Fibroblast of lung (primary cell): ENCODE results near the gene KCNT2. TPM values are rescaled to one million over a fixed set of nuclear protein-coding genes. Genes with fewer than 3 reads are reported as not detected.

Experiments used
- DNase-seq, 2 donors: peaks; one replicate each; pipeline versions ENCODE4 v3.0.0 to v3.0.0-alpha.2; 2010; ENCODE audit warnings: low read depth in 2 of 2
- H2AFZ ChIP-seq: 2 replicates; pipeline ENCODE4 v1.5.1; 2012; ENCODE audit warnings: low read length, control low read depth, inconsistent platforms
- H3K27ac ChIP-seq: 2 replicates; pipeline ENCODE4 v1.5.1; 2011; ENCODE audit warnings: low read length, control low read depth; ENCODE audit not compliant: insufficient read depth
- H3K27me3 ChIP-seq: 2 replicates; pipeline ENCODE4 v1.5.1; 2011; ENCODE audit warnings: mild to moderate bottlenecking, low read length; ENCODE audit not compliant: control insufficient read depth, insufficient read depth
- H3K36me3 ChIP-seq: 2 replicates; pipeline ENCODE4 v1.5.1; 2011; ENCODE audit warnings: low read length; ENCODE audit not compliant: control insufficient read depth, insufficient read depth
- H3K4me1 ChIP-seq: 2 replicates; pipeline ENCODE4 v1.5.1; 2011; ENCODE audit warnings: low read length; ENCODE audit not compliant: control insufficient read depth, insufficient read depth; ENCODE audit errors: extremely low read depth
- H3K4me2 ChIP-seq: 2 replicates; pipeline ENCODE4 v1.5.1; 2011; ENCODE audit warnings: low read length, control low read depth; ENCODE audit not compliant: insufficient read depth; ENCODE audit errors: extremely low read depth
- H3K4me3 ChIP-seq, 4 experiments: fragments of 200-600 bp in 1 of 4; sonication (generic) in 1 of 4; replicated peaks in 1 of 4; 2 replicates each; pipeline ENCODE4 v1.5.1; 2011 to 2016; ENCODE audit warnings: low read length in 4 of 4, low read depth in 3 of 4, mild to moderate bottlenecking in 3 of 4, control low read depth in 2 of 4, inconsistent platforms in 1 of 4, mixed read lengths in 1 of 4; ENCODE audit not compliant: insufficient read depth in 1 of 4; ENCODE audit errors: control extremely low read depth in 1 of 4
- H3K79me2 ChIP-seq: 2 replicates; pipeline ENCODE4 v1.5.1; 2012; ENCODE audit warnings: mild to moderate bottlenecking, low read length, inconsistent platforms; ENCODE audit not compliant: control insufficient read depth, insufficient read depth
- H3K9ac ChIP-seq: 2 replicates; pipeline ENCODE4 v1.5.1; 2011; ENCODE audit warnings: mild to moderate bottlenecking, low read length, control low read depth; ENCODE audit not compliant: insufficient read depth
- H3K9me3 ChIP-seq: 2 replicates; pipeline ENCODE4 v1.5.1; 2012; ENCODE audit warnings: low read depth, low read length; ENCODE audit not compliant: control insufficient read depth, insufficient read depth
- H4K20me1 ChIP-seq: 2 replicates; pipeline ENCODE4 v1.5.1; 2011; ENCODE audit warnings: low read length; ENCODE audit not compliant: control insufficient read depth, insufficient read depth; ENCODE audit errors: extremely low read depth
- CTCF ChIP-seq, 2 donors: IDR thresholded peaks in 1 of 2; conservative IDR thresholded peaks in 1 of 2; 1 replicate in 1 of 2; 2 replicates in 1 of 2; pipeline ENCODE4 v1.5.1; 2011 to 2012; ENCODE audit warnings: low read length in 2 of 2, control low read depth in 1 of 2, inconsistent platforms in 1 of 2, low read depth in 1 of 2, mild to moderate bottlenecking in 1 of 2
- EZH2 ChIP-seq: IDR thresholded peaks from 2 replicates; pipeline ENCODE4 v1.5.1; 2012; ENCODE audit warnings: low read length, control low read depth, mild to moderate bottlenecking; ENCODE audit errors: missing control alignments
- polyA plus RNA-seq, 2 donors: library from polyadenylated mRNA; depleted of rRNA in 1 of 2; stranded (reverse) in 1 of 2; unstranded in 1 of 2; fragments of >200 nt; gene quantifications; 2 replicates each; pipeline ENCODE4 v1.2.1, GENCODE V29; 2011 to 2012; ENCODE audit warnings: missing spikeins in 1 of 2
- total RNA-seq: library from RNA; depleted of rRNA; stranded (reverse); fragments of >200 nt; gene quantifications from 2 replicates; pipeline ENCODE4 v1.2.1, GENCODE V29; 2014

KCNT2 gene
- total and polyA plus RNA-seq, 2 donors (not counting 1 experiment from before 2014, with no cell fraction given) = 0.96 to 8.1 TPM

DNA sequence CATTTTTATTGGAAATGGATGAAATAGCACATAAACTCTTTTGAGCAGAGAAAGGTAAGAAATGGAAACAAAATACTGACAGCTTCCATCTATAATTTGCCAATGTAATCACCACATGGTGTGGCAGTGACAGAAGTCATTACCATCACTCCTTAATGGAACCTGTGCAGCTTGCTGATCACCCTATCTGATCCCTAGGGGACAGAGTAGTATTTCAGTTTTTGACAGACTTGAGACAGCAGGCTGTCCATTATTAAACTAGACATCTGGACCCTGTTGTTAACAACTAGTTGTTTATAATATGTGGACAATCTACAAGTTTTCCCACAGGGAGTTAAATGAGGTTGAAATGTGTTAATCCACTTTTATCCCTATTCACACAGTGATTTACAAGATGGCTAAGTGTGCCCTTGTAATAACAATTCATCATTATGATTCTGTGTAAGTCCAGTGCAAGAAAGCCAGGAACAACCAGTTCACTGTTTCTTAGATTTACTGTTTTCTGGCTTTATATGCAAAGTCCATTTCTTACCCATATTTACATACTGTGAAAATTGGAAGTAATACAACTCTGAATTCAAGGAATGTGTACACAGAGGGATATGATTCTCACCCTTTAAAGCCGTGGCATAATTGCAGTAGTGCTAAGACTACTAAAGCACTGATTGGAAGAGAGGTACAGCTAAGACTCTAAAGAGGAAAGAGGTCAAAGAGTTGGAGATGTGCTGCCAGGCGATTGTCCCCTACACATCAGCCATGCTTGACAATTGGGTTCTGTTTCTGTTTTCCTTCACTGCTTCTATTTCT lies 9.1 kb downstream of the KCNT2 start:
- no peak overlapping the region for H3K27ac ChIP-seq

GRCh38 chr1:196594700-196595099 lies 13.5 kb downstream of the KCNT2 start:
- H3K9me3 ChIP-seq = no peaks in the 10 kb centered on the region
- H3K27me3 ChIP-seq = no peaks in the 10 kb centered on the region
- TF ChIP-seq CTCF (conservative IDR thresholded peaks at IDR 0.05 in 1 of 2, IDR thresholded peaks at IDR 0.05 in 1 of 2; ENCODE audit: low read depth in 1 of 2, low read length in 2 of 2) (no peak), EZH2 (no peak)
- no peaks in the 10 kb centered on the region for H3K4me1 ChIP-seq
- H3K4me3 ChIP-seq = no peak overlapping the region
- no peak for DNase-seq
- no peak overlapping the region for H3K9ac ChIP-seq
- H3K27ac ChIP-seq = no peak overlapping the region
- no peaks in the 10 kb centered on the region for H4K20me1 ChIP-seq
- no peaks in the 10 kb centered on the region for H3K36me3 ChIP-seq
- no peaks in the 10 kb centered on the region for H3K79me2 ChIP-seq
- H3K4me2 ChIP-seq = no peak overlapping the region
- H2AFZ ChIP-seq = no peak overlapping the region

More for the DNA sequence above, 9.1 kb downstream of the KCNT2 start:
- Histone ChIP-seq H3K79me2 (no peaks in the 10 kb centered on the region), H3K36me3 (no peaks in the 10 kb centered on the region), H3K9ac (no peak overlapping the region), H4K20me1 (no peaks in the 10 kb centered on the region), H3K27me3 (no peaks in the 10 kb centered on the region), H3K9me3 (no peaks in the 10 kb centered on the region), H3K4me1 (no peaks in the 10 kb centered on the region), H3K4me2 (no peak overlapping the region), H3K4me3 (no peak overlapping the region), H2AFZ (no peak overlapping the region)
- no peak for DNase-seq
- no peak for TF ChIP-seq EZH2
- no peak for TF ChIP-seq CTCF (conservative IDR thresholded peaks at IDR 0.05 in 1 of 2, IDR thresholded peaks at IDR 0.05 in 1 of 2; ENCODE audit: low read depth in 1 of 2, low read length in 2 of 2)

GRCh38 chr1:196593955-196594354 lies 14.3 kb downstream of the KCNT2 start:
- H3K79me2 ChIP-seq = no peaks in the 10 kb centered on the region
- H3K36me3 ChIP-seq = no peaks in the 10 kb centered on the region
- H2AFZ ChIP-seq = no peak overlapping the region
- H3K4me2 ChIP-seq = no peak overlapping the region
- no peaks in the 10 kb centered on the region for H3K4me1 ChIP-seq
- no peaks in the 10 kb centered on the region for H4K20me1 ChIP-seq
- TF ChIP-seq CTCF (conservative IDR thresholded peaks at IDR 0.05 in 1 of 2, IDR thresholded peaks at IDR 0.05 in 1 of 2; ENCODE audit: low read depth in 1 of 2, low read length in 2 of 2) (no peak), EZH2 (no peak)
- H3K9me3 ChIP-seq = no peaks in the 10 kb centered on the region
- no peak overlapping the region for H3K9ac ChIP-seq
- H3K27ac ChIP-seq = no peak overlapping the region
- DNase-seq = no peak
- H3K4me3 ChIP-seq = no peak overlapping the region
- no peaks in the 10 kb centered on the region for H3K27me3 ChIP-seq
